HG02840 (cell line): ENCODE results near the gene AMBRA1.

Experiments
- ATAC-seq: cut with Tn5 transposase; IDR thresholded peaks from one replicate; pipeline ENCODE4 v1.9.1; 2021; ENCODE audit warnings: mild to moderate bottlenecking, moderate library complexity, moderate number of reproducible peaks; ENCODE audit not compliant: unreplicated experiment, low FRiP score

The AMBRA1 gene

GRCh38 chr11:46414466-46414796, 179.4 kb downstream of the AMBRA1 start:
- no peak for ATAC-seq

GRCh38 chr11:46413760-46414465, 179.9 kb downstream of the AMBRA1 start:
- no peak for ATAC-seq

GRCh38 chr11:46410021-46410420, 183.8 kb downstream of the AMBRA1 start:
- no peak for ATAC-seq

GRCh38 chr11:46408407-46408986, 185.3 kb downstream of the AMBRA1 start:
- no peak for ATAC-seq

- ATAC-seq: no peak
These were observed 186.2 kb downstream of the AMBRA1 start for GRCh38 chr11:46407635-46408034.

- no peak for ATAC-seq
These were observed 189.3 kb downstream of the AMBRA1 start for GRCh38 chr11:46404476-46405017.

- ATAC-seq: no peak
These were observed 190.6 kb downstream of the AMBRA1 start for GRCh38 chr11:46402957-46403902.

GRCh38 chr11:46397526-46397925, 196.3 kb downstream of the AMBRA1 start:
- no peak for ATAC-seq

- no peak for ATAC-seq
These were observed 200.1 kb downstream of the AMBRA1 start for GRCh38 chr11:46393759-46394158.

GRCh38 chr11:46393231-46393616, 200.6 kb downstream of the AMBRA1 start:
- ATAC-seq: no peak

GRCh38 chr11:46392421-46393230, 201.2 kb downstream of the AMBRA1 start:
- ATAC-seq: no peak

GRCh38 chr11:46391578-46392420, 202.0 kb downstream of the AMBRA1 start, which contains the start of gene CHRM4:
TSS of gene CHRM4 (minus strand) at chr11:46391776. CDS start at chr11:46386557, 5,219 bp downstream.
- no peak for ATAC-seq

- no peak for ATAC-seq
These were observed 202.6 kb downstream of the AMBRA1 start for GRCh38 chr11:46391186-46391577.

GRCh38 chr11:46390331-46391171, 203.3 kb downstream of the AMBRA1 start:
- ATAC-seq: no peak

- no peak for ATAC-seq
These were observed 204.1 kb downstream of the AMBRA1 start for GRCh38 chr11:46389450-46390330.

GRCh38 chr11:46388619-46389449, 205.0 kb downstream of the AMBRA1 start:
- ATAC-seq: no peak
